ENCODE results near the gene USP19.
A peak's percentile ranks its signal among the peaks of the same experiment; 100 is the strongest.

USP19 gene

GRCh38 chr3:49120438-49121131, at the start of gene USP19:
Gene USP19, minus strand, starts transcription at chr3:49120823. Its CDS starts 1,678 bp downstream, at chr3:49119145.
- peak; percentile 97 for DNase-seq

- DNase-seq, result no peak
Measured at GRCh38 chr3:49166752-49167556, 46.3 kb upstream of the USP19 start.

DNA sequence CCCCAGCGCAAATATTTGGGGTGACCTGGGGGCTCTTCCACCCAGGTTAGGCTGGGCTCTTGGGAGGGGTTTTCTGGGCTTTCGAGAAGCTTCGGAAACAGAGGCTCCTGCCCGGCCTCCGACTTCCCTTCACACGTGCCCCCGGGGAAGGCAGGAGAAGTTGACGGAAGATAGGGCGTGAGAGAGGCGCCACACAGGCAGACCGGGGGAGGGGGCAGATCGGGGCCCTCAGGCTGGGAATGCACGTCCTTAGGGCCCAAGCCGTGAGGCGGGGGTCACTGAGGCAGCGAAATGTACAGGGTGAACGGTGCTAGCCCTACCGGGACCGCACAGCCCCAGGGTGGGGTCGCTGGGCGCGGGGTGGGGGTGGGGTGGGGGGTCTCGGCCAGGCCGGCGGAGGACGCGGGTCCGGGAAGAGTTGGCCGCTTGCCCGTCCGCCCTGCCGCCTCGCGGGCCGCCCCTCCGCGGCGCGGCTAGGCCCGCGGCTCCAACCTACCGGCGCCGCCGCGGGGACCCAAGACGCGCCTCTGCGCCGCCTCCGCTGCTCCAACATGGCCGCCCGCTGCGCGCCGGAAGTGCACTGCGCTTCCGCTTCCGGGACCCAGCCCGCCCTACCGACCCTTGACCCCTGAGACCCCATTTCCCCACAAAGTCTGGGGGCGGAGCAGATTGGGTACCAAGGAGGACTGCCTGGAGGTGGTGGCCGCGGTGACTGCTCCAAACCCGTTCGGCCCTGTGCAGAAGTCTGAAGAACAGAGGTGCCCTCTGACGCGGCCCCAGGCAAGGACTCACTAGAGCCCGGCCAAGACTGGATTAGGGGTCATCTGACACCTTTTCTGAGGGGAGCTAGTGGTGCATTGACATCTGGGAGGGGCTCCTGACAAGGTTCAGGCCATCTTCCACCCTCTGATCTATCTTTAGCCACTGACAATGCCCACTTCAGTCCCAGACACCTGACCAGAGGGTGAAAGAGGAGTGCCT, 45.4 kb upstream of the USP19 start, which contains the start of gene CCDC71:
TSS of gene CCDC71 (minus strand) at position 561 of the 981 bp plus-strand sequence. CDS start 2,123 bp downstream, outside the sequence.
- peak; percentile 89 for DNase-seq

GRCh38 chr3:49164983-49165720, 44.5 kb upstream of the USP19 start:
- DNase-seq, result peak; percentile 45

DNA sequence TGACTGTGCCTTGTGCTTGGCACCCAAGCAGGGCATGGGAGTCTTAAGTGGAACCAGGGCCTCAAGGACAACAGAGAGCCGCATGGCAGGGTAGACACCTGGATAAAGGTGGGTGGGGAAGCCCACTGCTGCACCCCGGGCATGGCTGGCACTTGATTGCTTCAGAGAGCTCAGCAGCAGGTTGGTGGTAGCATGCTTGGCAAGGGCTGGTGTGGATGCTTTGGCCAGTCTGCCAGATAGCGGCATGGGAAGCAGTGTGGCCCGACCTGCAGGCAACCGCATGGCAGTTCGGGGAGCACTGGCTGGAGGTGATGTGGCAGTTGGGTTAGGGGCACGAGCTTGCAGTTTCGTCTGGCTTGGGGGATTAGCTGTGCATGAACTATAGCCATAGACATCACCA, 43.0 kb upstream of the USP19 start:
- DNase-seq, result no peak

DNA sequence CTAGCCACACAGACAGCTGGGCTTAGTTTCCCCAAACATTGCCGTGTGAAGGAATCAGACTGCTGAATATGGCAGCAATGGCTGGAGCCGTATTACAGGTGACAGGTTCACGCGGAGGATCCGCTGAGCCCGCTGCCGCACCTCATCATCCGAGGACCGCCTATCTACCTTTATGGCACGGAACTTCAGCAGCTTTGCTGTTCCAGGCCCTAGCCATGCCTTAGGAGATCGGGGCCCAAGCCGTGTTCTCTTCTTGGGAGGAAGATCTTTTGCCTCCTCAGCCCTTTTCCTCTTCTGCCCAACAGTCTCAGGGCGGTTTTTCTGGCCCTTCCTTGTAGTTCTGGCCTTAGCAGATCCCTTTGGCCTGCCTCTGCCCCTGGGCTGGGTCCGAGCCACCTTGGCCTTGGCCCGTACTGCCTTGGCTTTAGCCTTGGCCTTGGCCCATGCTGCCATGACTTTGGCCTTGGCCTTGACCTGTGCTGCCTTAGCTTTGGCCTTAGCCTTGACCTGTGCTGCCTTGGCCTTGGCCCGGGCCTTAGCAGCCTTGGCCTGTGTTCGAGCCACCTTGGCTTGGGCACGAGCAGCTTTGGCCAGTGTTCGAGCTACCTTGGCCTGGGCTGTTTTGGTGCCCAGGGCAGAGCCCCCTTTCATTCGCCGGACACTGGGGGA, 42.3 kb upstream of the USP19 start:
- no peak for DNase-seq

GRCh38 chr3:49161808-49162530, 41.3 kb upstream of the USP19 start:
- no peak for DNase-seq

GRCh38 chr3:49161197-49161596, 40.6 kb upstream of the USP19 start:
- no peak for DNase-seq

GRCh38 chr3:49158792-49159191, 38.2 kb upstream of the USP19 start:
- DNase-seq, result no peak

GRCh38 chr3:49158103-49158709, 37.6 kb upstream of the USP19 start:
- DNase-seq, result peak; percentile 48

- no peak for DNase-seq
Measured at GRCh38 chr3:49157289-49157688, 36.7 kb upstream of the USP19 start.

- DNase-seq, result no peak
Measured at GRCh38 chr3:49153349-49153912, 32.8 kb upstream of the USP19 start.

- no peak for DNase-seq
Measured at GRCh38 chr3:49151610-49152009, 31.0 kb upstream of the USP19 start.

- DNase-seq, result no peak
Measured at GRCh38 chr3:49148159-49148558, 27.5 kb upstream of the USP19 start.

GRCh38 chr3:49140080-49140479, 19.5 kb upstream of the USP19 start:
- DNase-seq, result no peak

GRCh38 chr3:49135499-49135898, 14.9 kb upstream of the USP19 start:
- DNase-seq, result no peak

DNA sequence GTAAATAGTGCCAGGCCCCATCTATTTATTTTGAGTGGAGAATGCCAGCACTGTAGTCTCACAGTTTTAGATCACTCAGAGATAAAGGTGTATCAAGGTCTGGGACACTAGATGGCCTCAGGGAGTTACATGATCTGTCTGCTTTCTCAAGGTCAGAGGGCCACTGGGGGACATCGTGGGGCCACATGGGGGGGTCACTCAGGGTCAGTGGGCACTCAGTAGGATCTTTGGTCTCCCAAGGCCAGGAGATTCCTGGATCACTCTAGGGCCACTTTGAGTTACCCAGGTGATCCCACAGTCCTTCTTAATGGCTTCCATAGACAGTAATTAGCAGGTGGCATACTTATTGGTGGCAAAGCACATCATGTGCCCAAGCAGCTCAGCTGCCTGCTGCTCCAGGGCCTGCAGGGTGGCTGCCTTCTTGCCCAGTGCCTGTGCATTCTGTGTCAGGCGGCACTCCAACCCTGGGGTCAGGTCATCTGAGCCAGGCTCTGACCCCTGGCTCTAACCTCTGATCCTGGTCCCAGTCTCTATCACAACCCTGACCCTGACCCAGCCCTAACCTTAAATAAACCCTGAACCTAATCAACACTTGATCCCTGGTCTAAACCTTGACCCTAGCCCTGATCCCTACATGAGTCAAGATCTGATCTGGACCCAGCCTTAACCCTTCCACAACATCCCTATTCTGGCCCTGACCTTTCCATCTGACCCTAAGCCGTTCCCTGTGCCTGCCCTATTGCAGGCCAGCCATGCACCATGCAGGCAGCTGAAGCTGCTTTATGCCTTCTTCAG, 14.0 kb upstream of the USP19 start:
- DNase-seq, result no peak

GRCh38 chr3:49133226-49133951, 12.8 kb upstream of the USP19 start:
- DNase-seq, result peak; percentile 94

All from eye (tissue), 1 donor.